GM12864 (cell line): ENCODE data around the gene ZNF638.
"Not testable (repeated sequence)": the region's sequence is repeated elsewhere in the genome, so short reads cannot be mapped to it uniquely, and the experiment has no call there.

Experiments
- DNase-seq: peaks from one replicate; pipeline ENCODE4 v3.0.0-alpha.2; 2011; ENCODE audit warnings: low read depth
- H3K4me3 ChIP-seq: 2 replicates; pipeline ENCODE4 v1.5.1; 2011; ENCODE audit warnings: mild to moderate bottlenecking, low read depth, low read length, control low read depth
- TF ChIP-seq, protein P1 (sequence below): IDR thresholded peaks from 2 replicates; pipeline ENCODE4 v1.5.1; 2011; ENCODE audit warnings: low read depth, mild to moderate bottlenecking, moderate library complexity, low read length, control low read depth, inconsistent platforms; ENCODE audit errors: missing control alignments

Gene ZNF638

DNA sequence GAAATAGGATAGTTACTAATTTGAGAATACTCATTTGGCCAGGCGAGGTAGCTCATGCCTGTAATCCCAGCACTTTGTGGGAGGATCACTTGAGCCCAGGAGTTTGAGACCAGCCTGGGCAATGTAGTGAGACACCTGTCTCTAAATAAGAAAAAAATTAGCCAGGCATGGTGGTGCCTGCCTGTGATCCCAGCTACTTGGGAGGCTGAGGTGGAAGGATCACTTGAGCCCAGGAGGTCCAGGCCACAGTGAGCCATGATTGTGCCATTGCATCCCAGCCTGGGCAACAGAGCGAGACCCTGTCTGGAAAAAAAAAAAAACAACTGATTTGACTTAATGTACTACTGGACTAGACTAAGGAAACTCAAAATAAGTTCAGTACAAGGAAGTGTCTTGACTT, 32.7 kb upstream of the ZNF638 start:
- TF ChIP-seq, protein P1, sequence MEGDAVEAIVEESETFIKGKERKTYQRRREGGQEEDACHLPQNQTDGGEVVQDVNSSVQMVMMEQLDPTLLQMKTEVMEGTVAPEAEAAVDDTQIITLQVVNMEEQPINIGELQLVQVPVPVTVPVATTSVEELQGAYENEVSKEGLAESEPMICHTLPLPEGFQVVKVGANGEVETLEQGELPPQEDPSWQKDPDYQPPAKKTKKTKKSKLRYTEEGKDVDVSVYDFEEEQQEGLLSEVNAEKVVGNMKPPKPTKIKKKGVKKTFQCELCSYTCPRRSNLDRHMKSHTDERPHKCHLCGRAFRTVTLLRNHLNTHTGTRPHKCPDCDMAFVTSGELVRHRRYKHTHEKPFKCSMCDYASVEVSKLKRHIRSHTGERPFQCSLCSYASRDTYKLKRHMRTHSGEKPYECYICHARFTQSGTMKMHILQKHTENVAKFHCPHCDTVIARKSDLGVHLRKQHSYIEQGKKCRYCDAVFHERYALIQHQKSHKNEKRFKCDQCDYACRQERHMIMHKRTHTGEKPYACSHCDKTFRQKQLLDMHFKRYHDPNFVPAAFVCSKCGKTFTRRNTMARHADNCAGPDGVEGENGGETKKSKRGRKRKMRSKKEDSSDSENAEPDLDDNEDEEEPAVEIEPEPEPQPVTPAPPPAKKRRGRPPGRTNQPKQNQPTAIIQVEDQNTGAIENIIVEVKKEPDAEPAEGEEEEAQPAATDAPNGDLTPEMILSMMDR: no peak
- no peak for DNase-seq
- H3K4me3 ChIP-seq: no peak overlapping the region

DNA sequence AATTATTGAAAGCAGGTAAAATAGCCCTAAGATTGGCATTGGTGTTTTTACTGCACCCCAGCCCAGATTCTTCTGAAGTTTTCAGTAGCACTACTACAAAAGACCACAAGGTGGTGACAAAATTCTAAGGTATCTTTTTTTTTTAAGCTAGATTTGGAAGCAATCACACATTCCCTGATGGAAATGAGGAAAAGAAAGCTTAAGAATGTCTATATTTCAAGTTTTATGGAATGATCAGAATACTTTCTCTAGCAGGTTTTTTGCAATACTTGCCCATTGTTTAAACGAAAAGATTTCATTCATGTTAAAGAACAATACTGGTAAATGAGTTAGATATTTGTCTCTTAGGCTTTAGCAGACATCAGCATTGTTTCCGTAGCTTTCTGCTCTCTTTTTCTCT, 32.1 kb upstream of the ZNF638 start:
- DNase-seq: no peak
- TF ChIP-seq, protein P1: peak; percentile 52
- no peak overlapping the region for H3K4me3 ChIP-seq

GRCh38 chr2:71303849-71304248, 27.7 kb upstream of the ZNF638 start:
- DNase-seq: no peak
- TF ChIP-seq, protein P1: no peak
- no peak overlapping the region for H3K4me3 ChIP-seq

DNA sequence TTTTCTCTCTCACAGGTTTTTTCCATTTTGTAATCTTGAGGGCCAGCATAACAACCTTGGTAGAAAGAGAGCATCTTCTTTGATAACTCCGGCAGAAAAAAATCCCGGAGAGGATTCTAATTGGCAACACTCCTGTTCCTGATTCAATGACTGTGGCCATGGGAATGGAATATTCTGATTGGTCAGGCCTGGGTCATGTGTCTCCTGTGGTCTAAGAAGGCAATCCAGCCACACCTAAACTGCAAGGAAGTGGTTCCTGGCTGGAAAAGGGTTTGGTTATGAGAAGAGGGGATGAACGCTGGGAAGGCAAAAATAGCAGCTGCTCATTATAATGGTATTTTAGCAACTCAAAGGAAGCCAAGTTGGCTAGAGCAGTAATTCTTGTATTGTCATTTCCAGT, 24.8 kb upstream of the ZNF638 start:
- no peak for DNase-seq

GRCh38 chr2:71313016-71313766, 18.4 kb upstream of the ZNF638 start:
- H3K4me3 ChIP-seq: no peak overlapping the region
- DNase-seq: no peak
- TF ChIP-seq, protein P1: no peak

More for the DNA sequence above, 24.8 kb upstream of the ZNF638 start:
- H3K4me3 ChIP-seq: no peak overlapping the region
- TF ChIP-seq, protein P1: no peak

- H3K4me3 ChIP-seq: no peak overlapping the region
- TF ChIP-seq, protein P1: no peak
- DNase-seq: no peak
Measured at GRCh38 chr2:71317060-71317459, 14.5 kb upstream of the ZNF638 start.

GRCh38 chr2:71317900-71318299, 13.7 kb upstream of the ZNF638 start:
- not testable (repeated sequence) for H3K4me3 ChIP-seq, DNase-seq
